Measurements from ENCODE around the gene VAV2.

- TF ChIP-seq CTCF (IDR thresholded peaks at IDR 0.05), result no peak
- no peak for TF ChIP-seq MAX (IDR thresholded peaks at IDR 0.05)
- TF ChIP-seq POLR2A (IDR thresholded peaks at IDR 0.05; ENCODE audit: low read length), result no peak
- TF ChIP-seq JUN (IDR thresholded peaks at IDR 0.05), result no peak
- no peak for TF ChIP-seq MYC (IDR thresholded peaks at IDR 0.05; ENCODE audit: borderline replicate concordance, low read length)
- TF ChIP-seq JUNB (IDR thresholded peaks at IDR 0.05), result no peak
- no peak for TF ChIP-seq CHD2 (IDR thresholded peaks at IDR 0.05; ENCODE audit: low read length, partially characterized antibody)
- TF ChIP-seq EP300 (IDR thresholded peaks at IDR 0.05), result no peak
Measured at GRCh38 chr9:133798160-133798559, 194.0 kb downstream of the VAV2 start.

All from A549 (cell line).